ENCODE results near the gene PDYN.

The PDYN gene

DNA sequence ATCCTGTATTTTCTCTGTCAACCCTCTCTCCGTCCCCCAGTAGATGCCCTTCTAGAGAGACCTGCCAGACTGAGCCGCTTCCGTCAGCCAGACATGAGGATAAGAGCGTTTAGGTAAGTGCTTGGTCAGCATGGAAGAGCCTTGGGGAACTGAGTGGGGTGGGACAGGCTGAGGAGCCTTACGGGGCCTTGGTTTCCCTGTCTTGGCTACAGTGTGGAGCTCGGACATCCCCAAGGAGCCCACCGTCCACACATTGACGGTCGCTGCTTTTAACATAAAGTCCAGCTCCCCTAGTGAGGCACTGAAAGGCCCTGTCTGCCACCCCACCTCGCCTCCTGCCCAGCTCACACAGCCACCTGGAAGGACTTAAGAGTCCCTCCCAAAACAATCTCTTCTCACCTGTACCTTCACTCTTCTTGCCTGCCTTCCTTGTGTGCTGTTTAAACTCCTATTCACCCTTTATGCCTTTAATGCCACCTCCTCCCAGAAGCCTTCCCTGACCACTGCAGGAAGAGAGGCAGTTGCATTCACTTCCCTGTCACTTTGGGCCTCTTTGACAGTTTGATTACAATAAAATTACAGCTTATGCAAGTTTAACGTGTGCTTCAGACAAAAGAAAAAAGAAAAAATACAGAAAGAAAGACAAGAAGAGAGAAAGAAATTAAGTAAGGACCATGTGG is 42.3 kb downstream of the PDYN start:
- no peak for DNase-seq (ENCODE audit: low read depth)

GRCh38 chr20:1950836-1951235 is 43.0 kb downstream of the PDYN start:
- DNase-seq (ENCODE audit: low read depth): no peak

- no peak for DNase-seq (ENCODE audit: low read depth)
Observed at GRCh38 chr20:1949347-1950100, 44.3 kb downstream of the PDYN start.

GRCh38 chr20:1947535-1947846 is 46.4 kb downstream of the PDYN start:
- no peak for DNase-seq (ENCODE audit: low read depth)

- peak; percentile 7 for DNase-seq (ENCODE audit: low read depth)
Observed at GRCh38 chr20:1946762-1947534, 46.9 kb downstream of the PDYN start.

DNA sequence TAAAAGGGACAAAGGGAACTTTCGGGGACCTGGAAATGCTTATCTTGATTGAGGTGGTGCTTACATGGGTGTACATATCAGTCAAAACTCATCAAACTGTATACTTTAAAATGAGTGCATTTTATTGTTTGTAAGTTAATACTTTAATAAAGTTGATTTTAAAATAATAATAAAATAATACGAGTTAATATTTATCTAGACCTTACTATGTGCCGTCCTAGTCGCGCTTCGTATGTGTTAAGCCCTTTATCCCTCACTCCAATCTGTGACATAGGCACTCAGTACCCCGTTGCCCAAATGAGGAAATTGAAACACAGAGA is 47.5 kb downstream of the PDYN start:
- DNase-seq (ENCODE audit: low read depth): no peak

- no peak for DNase-seq (ENCODE audit: low read depth)
Observed at GRCh38 chr20:1945660-1946059, 48.2 kb downstream of the PDYN start.

DNA sequence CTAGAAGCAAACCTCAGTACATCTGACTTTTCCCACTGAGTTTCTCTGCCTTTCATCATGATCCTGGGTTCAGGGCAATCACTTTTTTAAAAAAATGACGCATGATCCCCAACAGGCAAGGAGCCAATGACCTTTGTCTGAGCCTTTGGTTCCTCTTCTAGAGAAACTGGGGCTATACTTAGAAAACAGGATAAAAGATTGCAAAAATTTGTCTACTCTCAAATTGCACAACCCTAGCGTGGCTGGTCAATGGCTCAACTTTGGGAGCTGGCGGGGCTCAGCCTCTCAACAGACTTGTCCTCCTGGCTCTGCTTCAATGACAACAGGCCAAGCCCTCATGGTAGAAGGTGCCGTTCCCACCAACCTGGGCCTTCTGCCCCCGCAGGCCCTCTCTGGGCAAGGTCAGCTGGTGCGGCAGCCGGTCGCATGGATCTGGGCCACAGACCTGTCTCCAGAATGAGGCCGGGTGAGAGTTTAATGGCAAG is 48.7 kb downstream of the PDYN start:
- peak; percentile 7 for DNase-seq (ENCODE audit: low read depth)

DNA sequence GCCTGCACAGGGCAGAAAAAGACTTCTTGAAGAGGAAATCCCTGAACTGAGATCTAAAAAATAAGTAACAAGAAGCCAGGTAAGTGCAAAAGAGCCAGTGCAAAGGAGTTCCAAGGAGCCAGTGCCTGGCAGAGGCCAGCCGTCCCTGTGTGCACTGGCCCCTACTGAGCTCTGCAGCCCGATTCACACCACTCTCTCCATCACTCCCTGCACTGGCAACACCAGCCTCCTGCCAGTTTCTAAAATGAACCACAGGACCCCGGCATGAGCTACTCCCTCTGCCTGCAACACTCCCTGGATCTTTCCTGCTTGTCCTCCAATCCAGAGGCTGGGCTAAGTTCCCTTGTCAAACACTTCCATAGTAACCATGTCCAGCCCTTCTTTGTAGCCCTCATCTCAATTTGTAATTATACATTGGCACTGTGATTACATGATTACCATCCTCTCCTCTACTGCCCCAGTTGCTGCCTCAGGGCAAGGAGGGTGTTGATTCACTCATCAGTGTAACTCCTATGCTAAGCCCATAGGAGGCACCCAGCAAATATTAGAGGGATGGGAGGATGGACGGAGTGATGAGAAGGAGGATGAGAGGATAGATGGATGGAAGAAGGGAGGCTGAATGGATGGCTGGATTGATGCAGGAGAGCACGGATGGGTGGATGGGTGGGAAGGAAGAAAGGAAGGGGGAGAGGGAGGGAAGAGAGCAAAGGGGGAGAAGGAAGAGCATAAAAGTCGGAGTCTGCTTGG is 49.3 kb downstream of the PDYN start:
- no peak for DNase-seq (ENCODE audit: low read depth)

DNA sequence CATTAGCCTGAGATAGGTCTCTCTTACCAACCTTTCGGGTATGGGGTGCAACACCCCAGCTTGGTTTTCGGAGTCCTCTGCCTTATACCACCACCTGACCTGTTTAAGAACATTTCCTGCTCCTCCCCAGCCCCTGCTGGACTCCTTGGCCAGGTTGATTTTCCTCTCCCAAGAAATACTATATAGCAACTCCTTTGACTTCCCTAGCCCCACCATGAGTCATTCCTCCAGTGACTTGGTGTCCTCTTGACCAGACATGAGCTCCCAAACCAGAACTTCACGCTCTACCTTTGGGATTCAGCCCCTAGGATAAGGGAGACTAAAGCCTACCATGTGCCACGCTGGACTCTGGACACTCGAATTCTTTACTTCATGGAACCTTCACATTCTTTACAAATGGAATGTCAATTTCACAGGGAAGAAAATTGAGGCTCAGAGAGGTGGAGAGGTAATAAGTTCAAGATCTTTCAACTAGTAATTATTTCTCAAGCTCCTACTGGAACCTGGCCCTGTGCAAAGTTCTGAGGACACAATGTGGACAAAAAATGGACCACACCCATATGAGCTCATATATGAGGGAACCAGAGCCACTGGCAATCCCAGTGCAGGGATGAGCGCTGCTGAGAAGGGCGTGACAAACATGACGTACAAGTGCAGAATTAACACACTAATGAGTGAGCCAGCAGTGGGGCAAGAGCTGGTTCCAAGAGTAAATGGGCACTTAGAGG is 50.4 kb downstream of the PDYN start:
- peak; percentile 22 for DNase-seq (ENCODE audit: low read depth)

DNA sequence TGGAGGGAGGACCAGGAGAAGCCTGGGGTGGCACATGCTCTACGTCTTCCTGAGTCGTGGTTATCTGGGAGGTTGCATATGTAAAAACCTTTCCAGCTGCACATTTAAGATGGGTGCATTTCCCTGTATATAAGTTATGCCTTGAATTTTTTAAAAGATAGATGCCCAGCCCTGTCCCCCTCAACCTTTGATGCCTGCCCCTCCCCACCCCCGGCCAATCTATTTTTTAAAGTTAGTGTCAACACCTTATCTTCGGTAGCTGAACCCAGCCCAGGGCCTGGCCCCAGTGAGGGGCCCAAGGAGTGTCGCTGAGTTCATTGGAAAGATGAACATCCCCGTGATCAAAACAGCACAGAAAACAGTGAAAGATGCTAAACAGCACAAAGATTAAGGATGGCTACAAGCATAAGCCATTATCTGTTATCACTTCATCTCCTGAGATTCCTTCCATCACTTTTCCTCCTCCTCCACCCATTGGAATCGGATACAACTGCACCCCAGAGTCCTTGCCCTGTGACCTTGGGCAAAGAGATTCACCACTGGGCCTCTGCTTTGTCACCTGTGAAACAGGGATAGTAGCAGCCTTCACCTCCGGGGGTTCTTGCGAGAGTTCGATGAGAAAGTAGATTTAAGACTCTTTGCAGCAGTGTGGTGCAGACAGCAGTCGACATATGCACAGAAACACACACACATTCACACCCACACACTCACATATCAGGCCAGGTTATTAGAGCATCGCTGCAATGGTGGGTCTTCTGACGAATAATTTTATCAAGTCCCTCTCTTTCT is 51.2 kb downstream of the PDYN start:
- DNase-seq (ENCODE audit: low read depth): no peak

- DNase-seq (ENCODE audit: low read depth): no peak
Observed at GRCh38 chr20:1942061-1942460, 51.8 kb downstream of the PDYN start.

- peak; percentile 41 for DNase-seq (ENCODE audit: low read depth)
Observed at GRCh38 chr20:1941226-1941625, 52.6 kb downstream of the PDYN start.

DNA sequence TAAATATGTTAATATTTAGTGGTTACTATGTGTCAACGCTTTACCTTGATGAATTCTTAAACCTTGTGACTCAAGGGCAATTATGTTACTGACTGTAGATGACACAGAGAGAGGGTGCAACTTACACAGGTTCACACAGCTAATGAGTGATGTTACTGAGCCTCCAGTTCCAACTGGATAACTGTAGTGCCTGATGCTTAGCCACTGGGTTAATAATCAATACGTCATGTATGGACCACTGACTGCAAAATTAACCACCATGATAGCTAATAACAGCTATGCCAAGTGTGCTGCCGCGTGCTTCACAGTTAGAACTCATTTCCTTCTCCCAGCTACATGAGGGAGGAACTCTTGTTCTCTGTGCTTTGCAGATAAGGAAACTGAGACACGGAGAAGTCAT is 53.3 kb downstream of the PDYN start:
- no peak for DNase-seq (ENCODE audit: low read depth)

GRCh38 chr20:1939270-1939595 is 54.6 kb downstream of the PDYN start:
- no peak for DNase-seq (ENCODE audit: low read depth)

DNA sequence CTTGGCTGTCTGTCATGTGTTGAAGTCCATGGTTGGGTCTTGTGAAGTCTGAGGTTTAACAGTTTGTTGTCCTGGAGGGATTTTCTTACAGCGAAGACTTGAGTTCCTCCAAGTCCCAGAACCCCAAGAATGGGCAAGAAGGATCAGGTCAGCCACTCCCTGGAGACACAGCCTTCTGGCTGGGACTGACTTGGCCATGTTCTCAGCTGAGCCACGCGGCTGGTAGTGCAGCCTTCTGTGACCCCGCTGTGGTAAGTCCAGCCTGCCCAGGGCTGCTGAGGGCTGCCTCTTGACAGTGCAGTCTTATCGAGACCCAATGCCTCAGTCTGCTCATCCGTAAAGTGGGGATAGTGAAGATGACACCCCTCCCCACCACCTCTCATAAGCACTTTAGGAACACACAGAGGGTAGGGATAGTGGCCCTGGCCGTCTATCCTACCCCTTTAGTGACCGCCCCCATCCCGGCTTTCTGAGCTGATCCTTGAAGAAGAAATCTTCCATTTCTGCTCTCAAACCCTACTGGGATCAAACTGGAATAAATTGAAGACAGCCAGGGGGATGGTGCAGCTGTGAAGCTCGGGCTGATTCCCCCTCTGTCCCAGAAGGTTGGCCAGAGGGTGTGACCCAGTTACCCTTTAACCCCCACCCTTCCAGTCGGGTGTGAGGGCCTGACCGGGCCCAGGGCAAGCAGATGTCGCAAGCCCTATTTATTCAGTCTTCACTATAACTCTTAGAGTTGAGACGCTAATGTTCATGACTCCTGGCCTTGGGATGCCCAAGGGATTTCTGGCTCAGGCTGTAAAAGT is 55.2 kb downstream of the PDYN start:
- DNase-seq (ENCODE audit: low read depth): no peak

DNA sequence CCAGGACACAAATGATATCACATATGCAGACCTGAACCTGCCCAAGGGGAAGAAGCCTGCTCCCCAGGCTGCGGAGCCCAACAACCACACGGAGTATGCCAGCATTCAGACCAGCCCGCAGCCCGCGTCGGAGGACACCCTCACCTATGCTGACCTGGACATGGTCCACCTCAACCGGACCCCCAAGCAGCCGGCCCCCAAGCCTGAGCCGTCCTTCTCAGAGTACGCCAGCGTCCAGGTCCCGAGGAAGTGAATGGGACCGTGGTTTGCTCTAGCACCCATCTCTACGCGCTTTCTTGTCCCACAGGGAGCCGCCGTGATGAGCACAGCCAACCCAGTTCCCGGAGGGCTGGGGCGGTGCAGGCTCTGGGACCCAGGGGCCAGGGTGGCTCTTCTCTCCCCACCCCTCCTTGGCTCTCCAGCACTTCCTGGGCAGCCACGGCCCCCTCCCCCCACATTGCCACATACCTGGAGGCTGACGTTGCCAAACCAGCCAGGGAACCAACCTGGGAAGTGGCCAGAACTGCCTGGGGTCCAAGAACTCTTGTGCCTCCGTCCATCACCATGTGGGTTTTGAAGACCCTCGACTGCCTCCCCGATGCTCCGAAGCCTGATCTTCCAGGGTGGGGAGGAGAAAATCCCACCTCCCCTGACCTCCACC is 56.4 kb downstream of the PDYN start:
- no peak for DNase-seq (ENCODE audit: low read depth)

DNA sequence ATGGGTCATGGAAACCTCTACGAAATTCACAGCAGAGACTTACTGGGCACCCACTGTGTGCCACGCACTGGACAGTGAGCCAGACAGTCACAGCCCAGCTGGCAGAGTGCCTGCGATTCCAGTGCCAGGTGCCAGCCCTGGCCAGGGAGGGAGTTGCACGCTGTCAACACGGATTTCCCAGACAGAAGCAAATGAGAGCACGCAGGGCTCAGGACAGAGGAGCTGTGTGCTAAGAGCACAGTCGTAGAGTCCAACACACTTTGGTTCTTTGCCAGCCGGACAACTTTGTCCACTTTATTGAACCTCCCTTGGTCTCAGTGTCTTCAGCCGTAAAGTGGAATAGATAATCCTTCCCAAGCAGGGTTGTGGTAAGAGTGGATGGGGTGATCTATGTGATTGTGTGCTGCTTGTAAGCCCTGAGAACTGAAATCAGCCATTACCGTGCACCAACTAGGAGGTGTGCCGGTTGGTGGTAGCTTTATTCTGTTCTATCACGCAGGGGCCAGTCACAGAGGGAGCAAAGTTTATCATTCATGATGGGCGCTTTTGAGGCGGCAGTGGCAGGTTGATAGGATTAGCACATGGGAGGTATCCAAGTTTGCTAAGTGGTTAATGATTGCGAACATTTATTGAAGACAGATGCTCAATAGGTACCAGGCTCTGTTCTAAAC is 58.0 kb downstream of the PDYN start:
- no peak for DNase-seq (ENCODE audit: low read depth)

Measured in EH (cell line).